Large intestine (tissue), 12 donors: Measurements from ENCODE around the gene MDFIC2. TPM values are rescaled to one million over a fixed set of nuclear protein-coding genes. Genes with fewer than 3 reads are reported as not detected.
"Not testable (repeated sequence)": the region's sequence is repeated elsewhere in the genome, so short reads cannot be mapped to it uniquely, and the experiment has no call there.

ENCODE experiments used
- DNase-seq, 2 donors: peaks; one replicate each; pipeline versions ENCODE4 v3.0.0 to v3.0.0-alpha.2; 2013
- H3K27ac ChIP-seq: one replicate; pipeline ENCODE4 v1.5.1; 2013; ENCODE audit warnings: low read length
- H3K27me3 ChIP-seq: 2 replicates; pipeline ENCODE4 v1.6.1; 2013; ENCODE audit warnings: low read length; ENCODE audit not compliant: control insufficient read depth, insufficient read depth
- H3K36me3 ChIP-seq: 2 replicates; pipeline ENCODE4 v1.6.1; 2013; ENCODE audit warnings: low read length; ENCODE audit not compliant: control insufficient read depth, insufficient read depth
- H3K4me1 ChIP-seq: one replicate; pipeline ENCODE4 v1.6.1; 2013; ENCODE audit warnings: low read length; ENCODE audit not compliant: control insufficient read depth, insufficient read depth
- H3K4me3 ChIP-seq: one replicate; pipeline ENCODE4 v1.5.1; 2013; ENCODE audit warnings: low read length
- H3K9me3 ChIP-seq: one replicate; pipeline ENCODE4 v1.6.1; 2013; ENCODE audit warnings: mild to moderate bottlenecking, low read depth, low read length, moderate library complexity; ENCODE audit not compliant: control insufficient read depth
- WGBS: methylation state at CpG from one replicate; pipeline ENCODE4 v1.1.5; 2013; ENCODE audit warnings: low lambda C conversion rate; ENCODE audit not compliant: insufficient coverage; 5-methylcytosine and 5-hydroxymethylcytosine counted together
- long read RNA-seq, 11 donors: transcript quantifications; one replicate each; lab custom pipeline, GENCODE V29; 2026
- polyA plus RNA-seq: library from polyadenylated mRNA; unstranded; fragments of 120-200 nt; gene quantifications from one replicate; pipeline ENCODE4 v1.2.1, GENCODE V29; 2013

Gene MDFIC2
- polyA plus RNA-seq: not detected
- long read RNA-seq, donor 1: 0 reads
- long read RNA-seq, donor 2: 0 reads
- long read RNA-seq, donor 3: 0 reads
- long read RNA-seq, donor 4: 0 reads
- long read RNA-seq, donor 5: 0 reads
- long read RNA-seq, donor 6: 0 reads
- long read RNA-seq, donor 7: 0 reads
- long read RNA-seq, donor 8: 0 reads
- long read RNA-seq, donor 9: 0 reads
- long read RNA-seq, donor 10: 0 reads
- long read RNA-seq, donor 11: 0 reads

DNA sequence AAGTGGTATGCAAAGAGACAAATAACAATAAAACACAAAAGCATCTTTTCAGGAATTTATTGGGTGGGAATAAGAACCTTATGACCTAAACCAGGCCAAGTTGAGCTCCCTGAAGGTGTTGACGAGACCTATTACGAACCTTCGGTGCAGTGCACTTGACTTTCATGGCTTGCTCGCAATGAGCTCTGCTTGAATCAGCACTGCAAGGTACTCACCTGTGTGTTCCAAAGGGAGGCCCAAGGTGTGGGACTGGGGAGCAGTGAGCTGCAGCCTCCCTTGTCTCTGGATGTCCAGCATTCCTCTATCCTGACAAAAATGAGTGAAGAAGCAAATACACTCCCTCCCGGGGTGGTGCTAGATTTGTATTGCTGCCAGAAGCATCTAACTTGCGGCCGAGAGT, at the start of gene MDFIC2:
TSS of gene MDFIC2 (minus strand) at position 303 of the 400 bp plus-strand sequence. CDS start 665 bp downstream, outside the sequence.
- Histone ChIP-seq H3K4me1 (no peaks in the 10 kb centered on the region), H3K4me3 (no peak within 1 kb of the TSS), H3K27ac (no peak within 1 kb of the TSS), H3K27me3 (no peaks in the 10 kb centered on the region), H3K9me3 (no peaks in the 10 kb centered on the region), H3K36me3 (no peaks in the 10 kb centered on the region)
- no peak for DNase-seq
- WGBS: 100% methylated on average over 1 of the region's 7 CpGs

DNA sequence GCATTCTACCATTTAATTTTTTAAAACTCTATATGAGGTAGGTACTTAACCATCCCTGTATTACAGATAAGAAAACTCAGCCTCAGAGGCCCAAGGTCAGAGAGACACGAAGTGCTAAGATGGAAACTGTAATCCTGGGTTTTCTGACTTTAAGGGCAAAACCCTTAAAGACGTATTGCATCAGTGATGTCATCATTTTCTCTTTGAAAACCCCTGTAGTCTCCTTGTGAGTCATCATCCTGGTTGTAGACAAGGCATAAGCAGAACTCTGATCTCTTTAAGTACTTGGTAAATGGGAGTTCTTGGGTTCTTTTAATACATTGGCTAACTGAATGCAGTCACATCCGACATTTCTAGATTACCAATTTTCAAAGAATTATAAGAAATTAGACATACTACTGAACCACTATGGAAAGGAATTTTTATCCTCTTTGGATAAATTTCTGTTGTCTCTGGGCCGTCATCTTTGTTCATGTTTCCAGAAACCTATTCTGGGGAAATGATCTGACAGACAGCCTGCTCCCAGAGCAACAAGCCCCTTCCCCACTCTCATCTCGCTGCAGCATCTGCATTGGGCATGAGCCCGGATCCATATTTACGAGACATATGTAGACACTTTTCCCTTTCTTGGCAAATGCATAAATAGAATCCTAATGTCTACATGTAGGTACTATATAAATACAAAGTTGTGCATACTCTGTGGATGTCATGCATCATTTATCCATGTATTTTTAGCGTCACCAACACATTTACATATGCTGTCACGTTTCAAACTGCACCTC, 48.7 kb upstream of the MDFIC2 start:
- no peaks in the 10 kb centered on the region for H3K4me1 ChIP-seq
- H3K27ac ChIP-seq: no peak overlapping the region
- H3K36me3 ChIP-seq: no peaks in the 10 kb centered on the region
- no peaks in the 10 kb centered on the region for H3K9me3 ChIP-seq
- H3K4me3 ChIP-seq: no peak overlapping the region
- H3K27me3 ChIP-seq: no peaks in the 10 kb centered on the region
- no peak for DNase-seq
- 73% methylated on average over 2 of the region's 9 CpGs for WGBS

DNA sequence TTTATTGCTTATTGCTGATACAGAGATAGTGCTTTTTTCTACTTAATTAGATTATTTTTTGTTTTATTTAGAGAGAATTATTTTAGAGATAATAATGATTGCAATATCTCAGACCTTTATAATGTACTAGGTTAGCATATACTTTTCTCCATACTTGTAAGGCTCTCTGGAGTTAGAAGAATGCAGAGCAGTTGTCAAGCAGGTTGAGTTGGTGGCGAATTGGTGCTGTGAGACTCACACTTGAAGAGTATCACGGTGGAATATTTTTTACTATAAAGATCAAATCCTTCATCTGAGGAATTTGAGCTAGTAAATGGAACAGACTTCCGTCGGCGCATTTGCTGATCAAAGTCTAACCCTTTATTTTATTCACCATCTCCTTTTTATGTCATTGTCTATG, 47.3 kb upstream of the MDFIC2 start:
- H3K27ac ChIP-seq: no peak overlapping the region
- H3K4me1 ChIP-seq: no peaks in the 10 kb centered on the region
- no peak overlapping the region for H3K4me3 ChIP-seq
- no peaks in the 10 kb centered on the region for H3K27me3 ChIP-seq
- DNase-seq: no peak
- no peaks in the 10 kb centered on the region for H3K9me3 ChIP-seq
- no peaks in the 10 kb centered on the region for H3K36me3 ChIP-seq
- WGBS: 100% methylated on average over 2 of the region's 5 CpGs

- peak; percentile 7 to 19 for DNase-seq
- H3K4me1 ChIP-seq: no peaks in the 10 kb centered on the region
- no peak overlapping the region for H3K4me3 ChIP-seq
- WGBS: 20% methylated on average over 1 of the region's 3 CpGs
- H3K27ac ChIP-seq: no peak overlapping the region
- no peaks in the 10 kb centered on the region for H3K36me3 ChIP-seq
- H3K9me3 ChIP-seq: no peaks in the 10 kb centered on the region
- no peaks in the 10 kb centered on the region for H3K27me3 ChIP-seq
Observed at GRCh38 chr3:70358978-70359580, 46.6 kb upstream of the MDFIC2 start.

- H3K27ac ChIP-seq: no peak overlapping the region
- no peaks in the 10 kb centered on the region for H3K36me3 ChIP-seq
- no peak for DNase-seq
- H3K4me3 ChIP-seq: no peak overlapping the region
- H3K4me1 ChIP-seq: no peaks in the 10 kb centered on the region
- H3K9me3 ChIP-seq: no peaks in the 10 kb centered on the region
- H3K27me3 ChIP-seq: no peaks in the 10 kb centered on the region
Observed at GRCh38 chr3:70352215-70352614, 39.8 kb upstream of the MDFIC2 start.

GRCh38 chr3:70342149-70342548, 29.7 kb upstream of the MDFIC2 start:
- Histone ChIP-seq H3K4me3 (no peak overlapping the region), H3K27ac (no peak overlapping the region), H3K9me3 (no peaks in the 10 kb centered on the region), H3K36me3 (no peaks in the 10 kb centered on the region), H3K4me1 (no peaks in the 10 kb centered on the region), H3K27me3 (no peaks in the 10 kb centered on the region)
- no peak for DNase-seq
- WGBS: no CpG with 5 or more reads among the region's 1 CpG

GRCh38 chr3:70336885-70337284, 24.4 kb upstream of the MDFIC2 start:
- H3K4me1 ChIP-seq, H3K36me3 ChIP-seq, H3K27me3 ChIP-seq, DNase-seq, H3K27ac ChIP-seq, H3K9me3 ChIP-seq, H3K4me3 ChIP-seq: not testable (repeated sequence)
- WGBS: no CpG with 5 or more reads among the region's 1 CpG

- Histone ChIP-seq H3K27ac (no peak overlapping the region), H3K9me3 (no peaks in the 10 kb centered on the region), H3K36me3 (no peaks in the 10 kb centered on the region), H3K4me1 (no peaks in the 10 kb centered on the region), H3K27me3 (no peaks in the 10 kb centered on the region), H3K4me3 (no peak overlapping the region)
- 89% methylated on average over 3 of the region's 3 CpGs for WGBS
- no peak for DNase-seq
Observed at GRCh38 chr3:70333080-70333479, 20.6 kb upstream of the MDFIC2 start.

- no peak for DNase-seq
- Histone ChIP-seq H3K27ac (no peak overlapping the region), H3K4me1 (no peaks in the 10 kb centered on the region), H3K4me3 (no peak overlapping the region), H3K36me3 (no peaks in the 10 kb centered on the region), H3K27me3 (no peaks in the 10 kb centered on the region), H3K9me3 (no peaks in the 10 kb centered on the region)
- WGBS: 86% methylated on average over 1 of the region's 1 CpG
Observed at GRCh38 chr3:70315021-70315420, 2.6 kb upstream of the MDFIC2 start.

DNA sequence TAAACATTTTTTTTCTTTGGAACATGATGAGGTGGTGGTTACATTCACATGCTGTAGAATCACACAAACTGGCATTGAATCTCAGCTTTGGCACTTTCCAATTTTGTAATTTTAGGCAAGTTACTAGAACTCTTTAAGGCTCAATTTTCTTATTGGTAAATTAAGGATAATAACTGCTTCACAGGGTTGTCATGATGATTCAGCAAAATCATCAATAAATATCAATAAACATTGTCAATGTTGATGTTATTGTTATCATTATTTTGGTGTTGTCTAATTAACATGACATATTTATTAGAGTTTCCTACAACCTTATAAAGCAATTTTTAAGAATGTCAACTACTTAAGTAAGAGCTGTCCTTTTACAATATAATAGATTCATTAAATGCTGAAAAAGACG, 1.6 kb downstream of the MDFIC2 start:
- H3K4me3 ChIP-seq: no peak overlapping the region
- no peak for DNase-seq
- no peaks in the 10 kb centered on the region for H3K27me3 ChIP-seq
- WGBS: 100% methylated on average over 1 of the region's 1 CpG
- H3K36me3 ChIP-seq: no peaks in the 10 kb centered on the region
- no peak overlapping the region for H3K27ac ChIP-seq
- no peaks in the 10 kb centered on the region for H3K4me1 ChIP-seq
- no peaks in the 10 kb centered on the region for H3K9me3 ChIP-seq
